HepG2 (cell line): ENCODE results near the gene FRMD4A. TPM values are rescaled to one million over a fixed set of nuclear protein-coding genes. Genes with fewer than 3 reads are reported as not detected.

Experiments used
- ARID2 ChIP-seq: sonication (generic); formaldehyde crosslinking; IDR thresholded peaks from 2 replicates; pipeline ENCODE4 v1.8.1; 2022; ENCODE audit warnings: mild to moderate bottlenecking, missing genetic modification reagents, borderline replicate concordance
- BHLHE40 ChIP-seq: IDR thresholded peaks from 2 replicates; pipeline ENCODE4 v1.6.1; 2011; ENCODE audit warnings: low read length, improper control_type of control experiment
- DPF2 ChIP-seq: sonication (generic); formaldehyde crosslinking; IDR thresholded peaks from 2 replicates; pipeline ENCODE4 v1.4.0; 2020; ENCODE audit warnings: mild to moderate bottlenecking, low read depth, missing genetic modification reagents, borderline replicate concordance
- EED ChIP-seq: sonication (generic); formaldehyde crosslinking; IDR thresholded peaks from 2 replicates; pipeline ENCODE4 v1.5.0; 2020; ENCODE audit warnings: mild to moderate bottlenecking, missing genetic modification reagents
- GATA4 ChIP-seq: sonication (generic); IDR thresholded peaks from 2 replicates; pipeline ENCODE4 v1.6.1; 2016; ENCODE audit warnings: antibody characterized with exemption, low read depth, borderline replicate concordance
- GZF1 ChIP-seq: sonication (generic); formaldehyde crosslinking; IDR thresholded peaks from 2 replicates; pipeline ENCODE4 v1.5.1; 2020; ENCODE audit warnings: mild to moderate bottlenecking, missing genetic modification reagents
- HNF4G ChIP-seq, 2 experiments: sonication (generic) in 1 of 2; formaldehyde crosslinking in 1 of 2; IDR thresholded peaks; 2 replicates each; pipeline versions ENCODE4 v1.4.0 to v1.6.1; 2011 to 2020; ENCODE audit warnings: borderline replicate concordance in 2 of 2, low read depth in 2 of 2, mild to moderate bottlenecking in 2 of 2, low read length in 1 of 2, missing genetic modification reagents in 1 of 2, moderate library complexity in 1 of 2
- KAT8 ChIP-seq: IDR thresholded peaks from 2 replicates; pipeline ENCODE4 v1.6.1; 2016; ENCODE audit warnings: missing genetic modification reagents, missing compliant biosample characterization
- MBD4 ChIP-seq: IDR thresholded peaks from 2 replicates; pipeline ENCODE4 v1.6.1; 2012; ENCODE audit warnings: low read length, inconsistent platforms, borderline replicate concordance
- MXI1 ChIP-seq: IDR thresholded peaks from 3 replicates; pipeline ENCODE4 v1.6.1; 2012; ENCODE audit warnings: low read depth, low read length, inconsistent platforms, borderline replicate concordance
- NFE2L2 ChIP-seq: fragments of 150-350 bp; IDR thresholded peaks from 2 replicates; pipeline ENCODE4 v1.6.1; 2014; ENCODE audit warnings: low read length
- NFIB ChIP-seq: sonication (generic); formaldehyde crosslinking; IDR thresholded peaks from 2 replicates; pipeline ENCODE4 v1.9.0; 2021; ENCODE audit warnings: missing genetic modification reagents, mild to moderate bottlenecking, borderline replicate concordance
- RAD51 ChIP-seq: fragments of 450-650 bp; IDR thresholded peaks from 2 replicates; pipeline ENCODE4 v1.6.1; 2016; ENCODE audit warnings: borderline replicate concordance
- SMAD1 ChIP-seq: sonication (generic); formaldehyde crosslinking; IDR thresholded peaks from 2 replicates; pipeline ENCODE4 v1.4.0; 2020; ENCODE audit warnings: missing genetic modification reagents, low read depth, mild to moderate bottlenecking, borderline replicate concordance
- SOX13 ChIP-seq, 3 experiments: fragments of 450-650 bp in 1 of 3; sonication (generic) in 1 of 3; formaldehyde crosslinking in 1 of 3; IDR thresholded peaks in 2 of 3; conservative IDR thresholded peaks in 1 of 3; 2 replicates each; pipeline versions ENCODE4 v1.5.0 to v1.6.1; 2016 to 2020; ENCODE audit warnings: antibody characterized with exemption in 1 of 3, mild to moderate bottlenecking in 1 of 3, missing compliant biosample characterization in 1 of 3, missing genetic modification reagents in 1 of 3, moderate library complexity in 1 of 3
- YY1 ChIP-seq: IDR thresholded peaks from 2 replicates; pipeline ENCODE4 v1.6.1; 2011; ENCODE audit warnings: low read length, low read depth, moderate library complexity, mild to moderate bottlenecking; ENCODE audit not compliant: insufficient read depth, insufficient replicate concordance
- ZBTB3 ChIP-seq: sonication (generic); formaldehyde crosslinking; IDR thresholded peaks from 2 replicates; pipeline ENCODE4 v1.4.0; 2020; ENCODE audit warnings: low read depth, mild to moderate bottlenecking, moderate library complexity, missing genetic modification reagents, borderline replicate concordance
- ZC3H4 ChIP-seq: sonication (generic); formaldehyde crosslinking; IDR thresholded peaks from 2 replicates; pipeline ENCODE4 v1.4.0; 2020; ENCODE audit warnings: missing genetic modification reagents, borderline replicate concordance
- ZNF382 ChIP-seq: sonication (generic); formaldehyde crosslinking; IDR thresholded peaks from 2 replicates; pipeline ENCODE4 v1.5.0; 2020; ENCODE audit warnings: missing genetic modification reagents, mild to moderate bottlenecking, borderline replicate concordance
- ZNF431 ChIP-seq: sonication (generic); formaldehyde crosslinking; IDR thresholded peaks from 2 replicates; pipeline ENCODE4 v1.9.0; 2022; ENCODE audit warnings: missing genetic modification reagents, low read depth, mild to moderate bottlenecking, borderline replicate concordance
- ZNF619 ChIP-seq: sonication (generic); formaldehyde crosslinking; IDR thresholded peaks from 2 replicates; pipeline ENCODE4 v1.4.0; 2020; ENCODE audit warnings: mild to moderate bottlenecking, missing genetic modification reagents
- ZNF652 ChIP-seq: IDR thresholded peaks from 2 replicates; pipeline ENCODE4 v1.6.1; 2016; ENCODE audit warnings: low read depth, borderline replicate concordance
- ZNF878 ChIP-seq: sonication (generic); formaldehyde crosslinking; IDR thresholded peaks from 2 replicates; pipeline ENCODE4 v1.8.1; 2023; ENCODE audit warnings: mild to moderate bottlenecking, missing genetic modification reagents, moderate library complexity
- ZNF891 ChIP-seq: sonication (generic); formaldehyde crosslinking; IDR thresholded peaks from 2 replicates; pipeline ENCODE4 v1.5.0; 2020; ENCODE audit warnings: mild to moderate bottlenecking, missing genetic modification reagents
- polyA plus RNA-seq, 8 experiments: library from polyadenylated mRNA; depleted of rRNA in 3 of 8; stranded (reverse) in 7 of 8; unstranded in 1 of 8; fragments of >200 nt; fragmentation: Illumina TruSeq in 4 of 8; extraction: Trizol in 4 of 8; gene quantifications; 2 replicates each; pipeline versions ENCODE4 v1.2.1 to v1.2.3, GENCODE V29; 2011 to 2016; ENCODE audit warnings: low read depth in 4 of 8, missing spikeins in 1 of 8, mixed read lengths in 1 of 8; ENCODE audit not compliant: insufficient read depth in 1 of 8
- total RNA-seq, 5 experiments: library from RNA; depleted of rRNA; stranded (reverse); fragments of >200 nt; fragmentation: Illumina TruSeq; extraction: Trizol; gene quantifications; 2 replicates each; pipeline ENCODE4 v1.2.3, GENCODE V29; 2016; ENCODE audit warnings: low read depth in 1 of 5
- TF ChIP-seq, protein P1 (sequence below): sonication (generic); formaldehyde crosslinking; IDR thresholded peaks from 2 replicates; pipeline ENCODE4 v1.4.0; 2020; ENCODE audit warnings: mild to moderate bottlenecking, missing genetic modification reagents

The FRMD4A gene
- total and polyA plus RNA-seq, 2 of the 13 experiments (the other 11 are each of a cell fraction or from before 2014, with no cell fraction given): 0.09 to 0.26 TPM

DNA sequence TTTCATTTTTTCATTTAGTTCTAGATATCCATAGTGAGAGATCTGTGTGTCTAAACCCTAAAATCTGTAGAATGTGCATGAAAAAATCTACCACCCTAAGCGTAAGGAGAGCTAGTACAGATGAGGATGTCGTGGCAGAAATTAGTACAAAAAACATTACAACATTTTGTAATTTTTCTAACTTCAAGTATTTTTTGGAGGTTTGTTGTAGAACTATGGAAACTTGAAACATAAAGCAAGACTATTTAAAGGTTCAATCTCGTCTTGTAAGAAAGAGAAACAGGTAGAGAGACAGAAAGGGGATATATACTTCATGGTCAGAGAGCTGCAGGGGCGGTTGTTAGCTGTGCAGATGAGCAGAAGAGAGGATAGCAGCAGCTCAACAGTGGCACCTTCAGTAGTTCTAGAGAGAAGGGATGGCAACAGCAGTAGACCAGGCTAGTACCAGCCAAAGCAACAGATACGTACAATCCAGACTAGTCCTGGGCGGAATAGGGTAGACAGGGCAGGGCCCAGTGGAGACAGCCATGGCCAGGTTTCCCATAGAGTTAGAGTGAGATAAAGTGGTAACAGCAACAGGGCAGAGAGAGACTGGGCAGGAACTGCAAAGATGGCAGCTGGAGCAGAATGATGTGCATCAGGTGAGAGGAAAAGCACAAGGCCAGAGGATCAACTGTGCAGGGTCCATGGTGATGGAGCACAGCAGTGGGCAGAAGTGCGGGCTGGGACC is 145.2 kb downstream of the FRMD4A start (continued):
- no peak for TF ChIP-seq NFIB
- no peak for TF ChIP-seq RAD51
- no peak for TF ChIP-seq EED
- no peak for TF ChIP-seq GZF1 (CRISPR knock-in tag)
- TF ChIP-seq ZNF652 (CRISPR knock-in tag): no peak
- peak; percentile 83 for TF ChIP-seq GATA4
- TF ChIP-seq BHLHE40: no peak; the same call in 1 of the 2 replicates
- TF ChIP-seq YY1: peak; percentile 31
- TF ChIP-seq HNF4G (IDR thresholded peaks at IDR 0.05; ENCODE audit: borderline replicate concordance, low read depth, low read length): 0 out of 2 replicates have a peak, but pooled peaks have one; percentile 11
- no peak for TF ChIP-seq HNF4G (CRISPR knock-in tag; IDR thresholded peaks at IDR 0.05; ENCODE audit: borderline replicate concordance, low read depth)
- no peak for TF ChIP-seq ZBTB3
- TF ChIP-seq KAT8: 0 out of 2 replicates have a peak, but pooled peaks have one; percentile 7
- TF ChIP-seq MBD4: no peak
- no peak for TF ChIP-seq ARID2 (CRISPR knock-in tag)
- TF ChIP-seq ZNF382 (CRISPR knock-in tag): no peak
- peak; percentile 95; the same call in 1 of the 2 replicates for TF ChIP-seq ZC3H4
- no peak for TF ChIP-seq ZNF619
- TF ChIP-seq SMAD1 (CRISPR knock-in tag): no peak
- no peak for TF ChIP-seq ZNF431 (CRISPR knock-in tag)
- TF ChIP-seq MXI1: no peak
- TF ChIP-seq, protein P1, sequence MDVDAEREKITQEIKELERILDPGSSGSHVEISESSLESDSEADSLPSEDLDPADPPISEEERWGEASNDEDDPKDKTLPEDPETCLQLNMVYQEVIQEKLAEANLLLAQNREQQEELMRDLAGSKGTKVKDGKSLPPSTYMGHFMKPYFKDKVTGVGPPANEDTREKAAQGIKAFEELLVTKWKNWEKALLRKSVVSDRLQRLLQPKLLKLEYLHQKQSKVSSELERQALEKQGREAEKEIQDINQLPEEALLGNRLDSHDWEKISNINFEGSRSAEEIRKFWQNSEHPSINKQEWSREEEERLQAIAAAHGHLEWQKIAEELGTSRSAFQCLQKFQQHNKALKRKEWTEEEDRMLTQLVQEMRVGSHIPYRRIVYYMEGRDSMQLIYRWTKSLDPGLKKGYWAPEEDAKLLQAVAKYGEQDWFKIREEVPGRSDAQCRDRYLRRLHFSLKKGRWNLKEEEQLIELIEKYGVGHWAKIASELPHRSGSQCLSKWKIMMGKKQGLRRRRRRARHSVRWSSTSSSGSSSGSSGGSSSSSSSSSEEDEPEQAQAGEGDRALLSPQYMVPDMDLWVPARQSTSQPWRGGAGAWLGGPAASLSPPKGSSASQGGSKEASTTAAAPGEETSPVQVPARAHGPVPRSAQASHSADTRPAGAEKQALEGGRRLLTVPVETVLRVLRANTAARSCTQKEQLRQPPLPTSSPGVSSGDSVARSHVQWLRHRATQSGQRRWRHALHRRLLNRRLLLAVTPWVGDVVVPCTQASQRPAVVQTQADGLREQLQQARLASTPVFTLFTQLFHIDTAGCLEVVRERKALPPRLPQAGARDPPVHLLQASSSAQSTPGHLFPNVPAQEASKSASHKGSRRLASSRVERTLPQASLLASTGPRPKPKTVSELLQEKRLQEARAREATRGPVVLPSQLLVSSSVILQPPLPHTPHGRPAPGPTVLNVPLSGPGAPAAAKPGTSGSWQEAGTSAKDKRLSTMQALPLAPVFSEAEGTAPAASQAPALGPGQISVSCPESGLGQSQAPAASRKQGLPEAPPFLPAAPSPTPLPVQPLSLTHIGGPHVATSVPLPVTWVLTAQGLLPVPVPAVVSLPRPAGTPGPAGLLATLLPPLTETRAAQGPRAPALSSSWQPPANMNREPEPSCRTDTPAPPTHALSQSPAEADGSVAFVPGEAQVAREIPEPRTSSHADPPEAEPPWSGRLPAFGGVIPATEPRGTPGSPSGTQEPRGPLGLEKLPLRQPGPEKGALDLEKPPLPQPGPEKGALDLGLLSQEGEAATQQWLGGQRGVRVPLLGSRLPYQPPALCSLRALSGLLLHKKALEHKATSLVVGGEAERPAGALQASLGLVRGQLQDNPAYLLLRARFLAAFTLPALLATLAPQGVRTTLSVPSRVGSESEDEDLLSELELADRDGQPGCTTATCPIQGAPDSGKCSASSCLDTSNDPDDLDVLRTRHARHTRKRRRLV (CRISPR knock-in tag): peak; percentile 100
- TF ChIP-seq SOX13 (IDR thresholded peaks at IDR 0.05): 0 out of 2 replicates have a peak, but pooled peaks have one; percentile 35
- TF ChIP-seq SOX13 (CRISPR knock-in tag; conservative IDR thresholded peaks at IDR 0.05 in 1 of 2, IDR thresholded peaks at IDR 0.05 in 1 of 2): peak in 1 of 2 experiments; percentile 99; a peak in 1 of 4 replicates
- no peak for TF ChIP-seq NFE2L2
- TF ChIP-seq DPF2 (CRISPR knock-in tag): no peak
- TF ChIP-seq ZNF891: no peak
- TF ChIP-seq ZNF878 (CRISPR knock-in tag): 0 out of 2 replicates have a peak, but pooled peaks have one; percentile 2
